Brain microvascular endothelial cell (primary cell): ENCODE measurements around the gene MAP4K1.

Experiments
- DNase-seq: peaks from one replicate; pipeline ENCODE4 v3.0.0-alpha.2; 2020
- H3K27ac ChIP-seq: fragments of 250-450 bp; sonication (Bioruptor Pico); 2 replicates; pipeline ENCODE4 v1.5.1; 2020; ENCODE audit warnings: mild to moderate bottlenecking, moderate library complexity
- H3K27me3 ChIP-seq: fragments of 250-450 bp; sonication (Bioruptor Pico); replicated peaks from 2 replicates; pipeline ENCODE4 v1.5.1; 2020; ENCODE audit warnings: mild to moderate bottlenecking
- H3K36me3 ChIP-seq: fragments of 250-450 bp; sonication (Bioruptor Pico); replicated peaks from 2 replicates; pipeline ENCODE4 v1.5.1; 2020; ENCODE audit warnings: mild to moderate bottlenecking
- H3K4me3 ChIP-seq: 2 replicates; pipeline ENCODE4 v1.5.1; 2011; ENCODE audit warnings: low read depth, mild to moderate bottlenecking, control low read depth, low read length, moderate library complexity
- in situ Hi-C: cut with HindIII; loops from 2 replicates; pipeline ENCODE4 v1.10.0; 2017; ENCODE audit warnings: low sequenced_read_pairs, low pct_ligation_motif_present
- TF ChIP-seq, protein P1 (sequence below): IDR thresholded peaks from 2 replicates; pipeline ENCODE4 v1.5.1; 2011; ENCODE audit warnings: low read depth, mild to moderate bottlenecking, moderate library complexity, low read length, control low read depth, inconsistent platforms; ENCODE audit errors: missing control alignments

MAP4K1 gene

DNA sequence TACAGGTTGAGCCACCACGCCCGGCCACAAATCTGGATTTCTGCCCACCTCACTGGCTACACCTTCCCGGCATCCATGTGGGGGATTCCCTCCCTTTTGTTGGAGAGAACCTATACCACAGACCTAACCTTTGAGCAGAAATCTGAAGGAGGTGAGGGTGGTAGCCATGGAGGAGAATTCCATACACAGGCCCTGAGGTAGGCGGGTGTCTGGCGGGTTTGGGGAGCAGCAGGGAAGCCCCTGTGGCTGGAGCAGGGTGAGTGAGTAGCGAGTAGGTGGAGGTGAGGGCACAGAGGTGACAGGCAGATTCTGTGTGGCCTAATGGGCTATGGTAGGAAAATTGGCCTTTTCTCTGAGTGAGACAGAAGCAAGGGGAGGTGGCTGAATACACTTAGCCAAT is 11.8 kb upstream of the MAP4K1 start:
- no peak overlapping the region for H3K27ac ChIP-seq
- TF ChIP-seq, protein P1, sequence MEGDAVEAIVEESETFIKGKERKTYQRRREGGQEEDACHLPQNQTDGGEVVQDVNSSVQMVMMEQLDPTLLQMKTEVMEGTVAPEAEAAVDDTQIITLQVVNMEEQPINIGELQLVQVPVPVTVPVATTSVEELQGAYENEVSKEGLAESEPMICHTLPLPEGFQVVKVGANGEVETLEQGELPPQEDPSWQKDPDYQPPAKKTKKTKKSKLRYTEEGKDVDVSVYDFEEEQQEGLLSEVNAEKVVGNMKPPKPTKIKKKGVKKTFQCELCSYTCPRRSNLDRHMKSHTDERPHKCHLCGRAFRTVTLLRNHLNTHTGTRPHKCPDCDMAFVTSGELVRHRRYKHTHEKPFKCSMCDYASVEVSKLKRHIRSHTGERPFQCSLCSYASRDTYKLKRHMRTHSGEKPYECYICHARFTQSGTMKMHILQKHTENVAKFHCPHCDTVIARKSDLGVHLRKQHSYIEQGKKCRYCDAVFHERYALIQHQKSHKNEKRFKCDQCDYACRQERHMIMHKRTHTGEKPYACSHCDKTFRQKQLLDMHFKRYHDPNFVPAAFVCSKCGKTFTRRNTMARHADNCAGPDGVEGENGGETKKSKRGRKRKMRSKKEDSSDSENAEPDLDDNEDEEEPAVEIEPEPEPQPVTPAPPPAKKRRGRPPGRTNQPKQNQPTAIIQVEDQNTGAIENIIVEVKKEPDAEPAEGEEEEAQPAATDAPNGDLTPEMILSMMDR: no peak
- H3K27me3 ChIP-seq: no peaks in the 10 kb centered on the region
- no peak overlapping the region for H3K4me3 ChIP-seq
- peaks cover 65% of the 10 kb centered on the region for H3K36me3 ChIP-seq
- no peak for DNase-seq
- in situ Hi-C loops: no loop called here

DNA sequence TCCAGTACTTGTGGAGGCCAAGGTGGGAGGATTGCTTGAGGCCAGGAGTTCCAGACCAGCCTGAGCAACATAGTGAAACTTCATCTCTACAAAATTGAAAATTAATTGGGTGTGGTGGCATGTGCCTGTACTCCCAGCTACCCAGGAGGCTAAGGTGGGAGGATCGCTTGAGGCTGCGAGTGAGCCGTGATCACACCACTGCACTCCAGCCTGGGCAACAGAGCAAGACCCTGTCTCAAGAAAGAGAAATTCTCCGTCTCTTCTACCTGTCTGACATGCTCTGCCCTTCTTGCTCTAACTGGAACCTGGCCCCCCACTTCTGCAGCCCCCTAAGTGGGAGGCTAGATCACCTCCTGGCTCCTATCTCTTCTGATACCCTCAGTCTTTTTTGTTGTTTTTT is 8.6 kb upstream of the MAP4K1 start:
- H3K27me3 ChIP-seq: no peaks in the 10 kb centered on the region
- peaks cover 75% of the 10 kb centered on the region for H3K36me3 ChIP-seq
- no peak overlapping the region for H3K27ac ChIP-seq
- H3K4me3 ChIP-seq: no peak overlapping the region
- TF ChIP-seq, protein P1: no peak
- no peak for DNase-seq
- in situ Hi-C loops: no loop called here

DNA sequence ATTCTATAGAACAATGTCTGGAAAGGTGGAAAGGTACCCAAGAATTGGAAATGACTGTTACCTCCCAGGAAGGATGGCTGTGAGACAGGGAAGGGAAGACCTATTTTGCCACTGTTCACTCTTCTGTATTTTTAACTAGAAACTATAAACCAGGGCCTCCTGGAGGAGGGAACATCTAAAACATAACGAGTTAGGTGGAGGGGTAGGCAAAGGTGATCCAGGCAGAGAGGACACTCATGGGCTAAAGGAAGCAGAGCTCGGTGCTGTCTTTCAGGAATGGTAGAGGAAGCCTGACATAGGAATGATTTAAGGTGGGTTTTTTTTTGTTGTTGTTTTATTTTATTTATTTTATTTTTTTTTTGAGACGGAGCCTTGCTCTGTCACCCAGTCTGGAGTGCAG is 7.1 kb upstream of the MAP4K1 start:
- in situ Hi-C loops: no loop called here
- H3K27me3 ChIP-seq: no peaks in the 10 kb centered on the region
- DNase-seq: no peak
- H3K36me3 ChIP-seq: peaks cover 70% of the 10 kb centered on the region
- no peak overlapping the region for H3K27ac ChIP-seq
- TF ChIP-seq, protein P1: no peak
- no peak overlapping the region for H3K4me3 ChIP-seq

DNA sequence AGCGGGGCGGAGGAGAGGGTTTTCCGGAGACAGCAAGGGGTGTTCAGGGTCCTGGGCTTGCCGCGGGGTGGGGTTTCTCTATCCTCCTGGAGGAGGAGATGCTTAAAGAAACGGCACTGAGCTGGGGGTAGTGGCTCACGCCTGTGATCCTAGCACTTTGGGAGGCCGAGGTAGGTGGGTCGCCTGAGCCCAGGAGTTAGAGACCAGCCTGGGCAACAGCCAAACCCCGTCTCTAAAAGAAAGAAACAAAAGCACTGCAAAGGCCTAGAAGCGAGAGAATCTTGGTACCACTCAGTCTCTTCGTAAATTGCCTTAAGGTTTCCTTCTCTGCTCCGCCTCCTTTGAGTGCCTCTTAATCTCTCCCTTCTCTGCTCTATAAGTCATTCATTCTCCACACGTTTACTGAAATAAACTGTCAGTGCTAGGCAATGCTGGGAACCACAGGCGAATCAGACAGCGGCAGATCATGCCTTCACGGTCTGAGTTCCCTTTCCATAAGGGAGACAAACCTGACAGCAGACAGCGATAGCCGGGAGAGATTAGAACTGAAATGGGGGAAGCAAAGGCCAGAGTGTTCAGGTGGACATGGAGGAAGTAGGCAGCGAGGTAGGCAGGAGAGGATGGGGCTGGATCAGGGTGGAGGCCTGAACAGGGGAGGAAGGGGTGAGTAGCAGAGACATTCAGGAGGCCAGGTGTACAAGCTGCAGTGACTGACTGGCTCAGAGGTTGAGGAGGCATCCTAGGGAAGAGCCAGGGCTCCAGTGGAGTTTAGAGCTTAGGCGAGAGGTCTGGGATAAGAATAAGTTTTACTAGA is 1.8 kb upstream of the MAP4K1 start:
- Histone ChIP-seq H3K27me3 (no peaks in the 10 kb centered on the region), H3K36me3 (peaks cover 29% of the 10 kb centered on the region), H3K27ac (peak overlapping the region; percentile 64), H3K4me3 (peak overlapping the region; percentile 99)
- in situ Hi-C loops: no loop called here
- DNase-seq: no peak
- TF ChIP-seq, protein P1: no peak

DNA sequence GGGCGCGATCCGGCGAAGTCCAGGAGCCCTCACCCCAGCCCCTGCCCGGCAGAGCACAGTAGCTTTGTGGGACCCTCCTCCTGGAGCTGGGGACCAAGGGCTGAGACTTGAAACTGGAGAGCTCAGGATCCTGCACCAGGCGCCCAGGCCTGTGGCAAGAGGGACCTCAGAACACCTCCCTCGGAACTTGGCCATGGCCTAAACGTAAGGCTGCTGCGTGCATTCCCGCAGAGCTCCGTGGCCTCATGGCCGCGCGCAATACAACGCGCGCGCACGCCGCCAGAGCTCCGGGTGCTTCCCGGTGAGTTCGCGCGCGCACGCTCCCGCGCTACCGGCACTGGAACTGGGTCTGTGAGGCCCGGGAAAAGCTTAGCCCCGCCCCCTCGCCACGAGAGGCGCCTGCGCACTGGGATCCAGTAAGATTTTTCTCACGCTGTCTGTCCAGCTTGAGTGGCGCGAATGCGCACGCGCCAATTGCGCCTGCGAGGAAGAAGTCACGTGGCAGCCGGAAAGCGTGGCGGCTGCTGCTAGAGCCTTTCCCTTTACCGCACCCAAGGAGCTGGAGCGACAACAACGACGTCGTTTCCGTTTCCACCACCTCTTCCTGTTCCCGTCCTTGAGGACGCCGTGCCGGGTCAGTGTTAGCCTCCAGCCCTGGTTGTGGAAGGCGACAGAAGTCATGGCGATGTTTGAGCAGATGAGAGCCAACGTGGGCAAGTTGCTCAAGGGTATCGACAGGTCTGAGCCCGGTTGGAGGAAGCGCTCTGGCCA is 1.0 kb upstream of the MAP4K1 start, which contains the start of gene EIF3K:
Gene EIF3K (plus strand): TSS at position 599 of the 771 bp plus-strand sequence. CDS start 81 bp downstream, at position 680.
- Histone ChIP-seq H3K36me3 (peaks cover 21% of the 10 kb centered on the region), H3K27ac (peak within 1 kb of the TSS; percentile 64), H3K4me3 (peak within 1 kb of the TSS; percentile 99), H3K27me3 (no peaks in the 10 kb centered on the region)
- TF ChIP-seq, protein P1: no peak
- peak; percentile 98 for DNase-seq
- in situ Hi-C loops: no loop called here
